A549 treated with RU486 at 1 μM for 4 hours (cell line): ENCODE results near the gene ZNF121. TPM values are rescaled to one million over a fixed set of nuclear protein-coding genes. Genes with fewer than 3 reads are reported as not detected.

Experiments
- total RNA-seq: library from RNA; stranded (reverse); fragments of 200-300 nt; extraction: Qiagen RNA extraction; gene quantifications from 5 replicates; pipeline ENCODE4 v1.2.3, GENCODE V29; 2022; ENCODE audit warnings: low read depth

Gene ZNF121
- 3.1 to 5.1 TPM (median 3.7 TPM) in 5 replicates for total RNA-seq

GRCh38 chr19:9584073-9584833 lies at the start of gene ZNF121:
ZNF121 (minus strand) TSS chr19:9584504; CDS start chr19:9568097, 16,407 bp downstream.

GRCh38 chr19:9621156-9622037 lies 37.1 kb upstream of the ZNF121 start, which contains the start of gene ZNF561:
ZNF561 (minus strand) TSS chr19:9621232; CDS start chr19:9619456, 1,776 bp downstream.

GRCh38 chr19:9538183-9539058 lies 45.9 kb downstream of the ZNF121 start, which contains the start of gene ZNF426:
ZNF426 (minus strand) TSS chr19:9538645; CDS start chr19:9536232, 2,413 bp downstream.

Other genes with a start within 250 kb of the ZNF121 start
- 0.38 to 0.66 TPM (median 0.54 TPM) in 5 replicates for gene ZNF177, start 221.5 kb downstream of the ZNF121 start, total RNA-seq
- 2.9 to 4.7 TPM (median 3.8 TPM) in 5 replicates for gene ZNF266, start 148.9 kb downstream of the ZNF121 start, total RNA-seq
- not detected in 5 replicates for gene ZNF560, start 85.9 kb downstream of the ZNF121 start, total RNA-seq
- 0.85 to 1.7 TPM (median 1.1 TPM) in 5 replicates for gene ZNF426, start 45.9 kb downstream of the ZNF121 start, total RNA-seq
- 7.6 to 14.7 TPM (median 9.2 TPM) in 5 replicates for gene ZNF561, start 36.7 kb upstream of the ZNF121 start, total RNA-seq
- 4.5 to 9.3 TPM (median 5.7 TPM) in 5 replicates for gene ZNF562, start 90.6 kb upstream of the ZNF121 start, total RNA-seq
- gene ZNF846, start 184.2 kb upstream of the ZNF121 start, total RNA-seq, result 0.61 to 1.7 TPM (median 1.2 TPM) in 5 replicates
- gene FBXL12, start 234.6 kb upstream of the ZNF121 start, total RNA-seq, result 11.0 to 14.4 TPM (median 13.1 TPM) in 5 replicates
- 394 to 462 TPM (median 426 TPM) in 5 replicates for gene UBL5, start 243.4 kb upstream of the ZNF121 start, total RNA-seq